GM12864 (cell line): ENCODE data around the gene MSX2.

Experiments
- DNase-seq: peaks from one replicate; pipeline ENCODE4 v3.0.0-alpha.2; 2011; ENCODE audit warnings: low read depth
- H3K4me3 ChIP-seq: 2 replicates; pipeline ENCODE4 v1.5.1; 2011; ENCODE audit warnings: mild to moderate bottlenecking, low read depth, low read length, control low read depth
- CTCF ChIP-seq: IDR thresholded peaks from 2 replicates; pipeline ENCODE4 v1.5.1; 2011; ENCODE audit warnings: low read depth, mild to moderate bottlenecking, moderate library complexity, low read length, control low read depth, inconsistent platforms; ENCODE audit errors: missing control alignments

The MSX2 gene

GRCh38 chr5:174717826-174718455, 6.4 kb upstream of the MSX2 start:
- TF ChIP-seq CTCF = no peak
- DNase-seq = no peak
- H3K4me3 ChIP-seq = no peak overlapping the region

- no peak for TF ChIP-seq CTCF
- no peak for DNase-seq
- H3K4me3 ChIP-seq = no peak overlapping the region
These were observed 5.3 kb upstream of the MSX2 start for GRCh38 chr5:174718880-174719610.

GRCh38 chr5:174719793-174720611, 4.4 kb upstream of the MSX2 start:
- DNase-seq = no peak
- no peak for TF ChIP-seq CTCF

GRCh38 chr5:174720612-174721529, 3.5 kb upstream of the MSX2 start:
- no peak overlapping the region for H3K4me3 ChIP-seq
- TF ChIP-seq CTCF = no peak
- no peak for DNase-seq

More at GRCh38 chr5:174719793-174720611, 4.4 kb upstream of the MSX2 start:
- no peak overlapping the region for H3K4me3 ChIP-seq

- no peak overlapping the region for H3K4me3 ChIP-seq
- no peak for DNase-seq
- TF ChIP-seq CTCF = no peak
These were observed 2.6 kb upstream of the MSX2 start for GRCh38 chr5:174721530-174722432.
